ENCODE data around the gene CENPB. TPM values are rescaled to one million over a fixed set of nuclear protein-coding genes. Genes with fewer than 3 reads are reported as not detected.

Gene CENPB
- total RNA-seq, 6 experiments from 2014 or later = 109 to 128 (median 117) TPM

DNA sequence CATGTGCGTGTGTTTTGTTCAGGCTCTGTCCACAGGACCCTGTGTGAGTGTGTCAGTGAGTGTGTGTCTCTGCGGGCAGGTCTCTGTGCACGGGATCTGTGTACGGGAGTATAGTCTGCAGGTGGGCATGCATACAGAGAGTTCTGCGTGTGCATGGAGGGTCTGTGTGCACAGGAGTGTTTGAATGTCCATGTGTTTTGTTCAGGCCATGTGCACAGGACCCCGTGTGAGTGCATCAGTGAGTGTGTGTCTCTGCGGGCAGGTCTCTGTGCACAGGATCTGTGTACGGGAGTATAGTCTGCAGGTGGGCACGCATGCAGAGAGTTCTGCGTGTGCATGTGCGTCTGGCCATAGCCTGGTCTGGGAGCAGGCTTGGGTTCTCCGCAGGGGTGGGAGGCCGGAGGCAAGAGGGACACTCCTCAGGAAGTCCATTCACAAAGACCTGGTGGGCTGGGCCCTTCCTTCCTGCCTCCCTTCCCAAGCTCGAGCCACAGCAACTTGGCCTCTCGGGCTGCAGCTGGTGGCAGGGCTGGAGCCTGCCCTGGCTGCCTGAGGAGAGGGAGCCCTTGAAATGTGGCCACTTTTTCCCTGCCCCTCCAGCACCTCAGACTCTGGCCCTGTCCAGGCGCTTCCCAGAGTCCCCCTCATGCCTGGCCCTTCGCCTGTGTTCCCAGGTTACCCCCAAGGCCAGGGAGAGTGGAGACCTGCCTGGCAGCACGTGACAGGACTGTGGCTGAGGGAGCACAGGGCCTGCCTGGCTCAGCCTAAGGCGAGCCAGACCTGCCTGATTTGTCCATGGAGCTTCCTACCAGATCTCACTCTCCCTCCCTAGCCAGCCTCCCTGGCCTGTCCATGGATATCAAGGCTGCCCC is 47.2 kb downstream of the CENPB start:
- no peak overlapping the region for H3K4me3 Mint-ChIP-seq
- H3K4me1 Mint-ChIP-seq (ENCODE audit: low read depth) = no peaks in the 10 kb centered on the region
- H3K9me3 Mint-ChIP-seq = no peaks in the 10 kb centered on the region
- H3K27ac Mint-ChIP-seq = no peak overlapping the region
- peaks cover 17% of the 10 kb centered on the region for H3K27me3 Mint-ChIP-seq (ENCODE audit: insufficient read depth)
- no peaks in the 10 kb centered on the region for H3K36me3 Mint-ChIP-seq (ENCODE audit: low read depth)
- DNase-seq = no peak
- TF ChIP-seq CTCF (IDR thresholded peaks at IDR 0.05) = no peak

DNA sequence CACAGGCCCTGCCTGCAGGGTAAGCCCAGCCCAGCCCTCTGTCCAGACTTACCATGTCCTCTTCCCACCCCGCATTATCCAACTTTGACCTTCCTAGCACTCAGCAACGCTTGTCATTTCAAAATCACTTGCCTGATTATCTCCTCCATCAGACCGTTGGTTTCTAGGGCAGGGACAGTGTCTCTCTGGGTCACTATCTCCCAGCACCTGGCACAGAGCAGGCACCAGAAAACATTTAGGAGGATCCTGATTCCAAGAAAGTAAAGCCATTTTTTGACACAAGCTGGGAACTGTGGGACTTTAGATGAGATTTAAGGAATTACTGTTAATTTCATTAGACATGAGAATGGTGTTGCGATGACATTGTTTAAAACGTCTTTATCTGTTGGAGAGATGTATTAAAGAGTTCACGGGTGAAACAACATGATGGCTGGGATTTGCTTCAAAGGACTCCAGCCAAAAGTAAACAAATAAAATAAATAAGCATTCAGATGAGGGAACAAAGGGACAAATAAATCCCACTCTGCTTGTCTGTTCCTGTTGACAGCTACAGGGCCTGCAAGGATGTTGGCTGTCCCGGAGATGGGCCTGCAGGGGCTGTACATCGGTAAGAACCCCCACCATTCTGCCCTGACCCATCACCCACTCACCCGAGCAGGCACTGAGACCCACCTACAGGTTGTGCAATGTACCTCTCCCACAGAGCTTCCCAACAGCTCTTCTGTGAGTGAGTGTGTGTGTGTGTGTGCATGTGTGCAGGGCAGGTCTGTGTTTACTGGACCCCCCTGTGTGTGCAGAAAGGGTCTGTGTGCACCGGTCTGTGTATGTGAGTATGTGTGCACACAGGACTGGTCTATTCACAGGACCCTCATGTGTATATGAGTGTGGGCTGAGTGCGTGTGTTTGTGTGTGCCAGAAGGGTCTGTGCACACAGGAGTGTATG is 48.2 kb downstream of the CENPB start:
- no peak overlapping the region for H3K4me3 Mint-ChIP-seq
- no peak overlapping the region for H3K27ac Mint-ChIP-seq
- no peaks in the 10 kb centered on the region for H3K4me1 Mint-ChIP-seq (ENCODE audit: low read depth)
- DNase-seq = no peak
- no peaks in the 10 kb centered on the region for H3K9me3 Mint-ChIP-seq
- no peak for TF ChIP-seq CTCF (IDR thresholded peaks at IDR 0.05)
- no peaks in the 10 kb centered on the region for H3K36me3 Mint-ChIP-seq (ENCODE audit: low read depth)
- H3K27me3 Mint-ChIP-seq (ENCODE audit: insufficient read depth) = peaks cover 25% of the 10 kb centered on the region

- H3K36me3 Mint-ChIP-seq (ENCODE audit: low read depth) = no peaks in the 10 kb centered on the region
- H3K4me3 Mint-ChIP-seq = no peak overlapping the region
- H3K27me3 Mint-ChIP-seq (ENCODE audit: insufficient read depth) = peaks cover 44% of the 10 kb centered on the region
- no peaks in the 10 kb centered on the region for H3K4me1 Mint-ChIP-seq (ENCODE audit: low read depth)
- H3K27ac Mint-ChIP-seq = no peak overlapping the region
- DNase-seq = no peak
- H3K9me3 Mint-ChIP-seq = no peaks in the 10 kb centered on the region
- no peak for TF ChIP-seq CTCF (IDR thresholded peaks at IDR 0.05)
Measured at GRCh38 chr20:3735768-3736167, 50.8 kb downstream of the CENPB start.

DNA sequence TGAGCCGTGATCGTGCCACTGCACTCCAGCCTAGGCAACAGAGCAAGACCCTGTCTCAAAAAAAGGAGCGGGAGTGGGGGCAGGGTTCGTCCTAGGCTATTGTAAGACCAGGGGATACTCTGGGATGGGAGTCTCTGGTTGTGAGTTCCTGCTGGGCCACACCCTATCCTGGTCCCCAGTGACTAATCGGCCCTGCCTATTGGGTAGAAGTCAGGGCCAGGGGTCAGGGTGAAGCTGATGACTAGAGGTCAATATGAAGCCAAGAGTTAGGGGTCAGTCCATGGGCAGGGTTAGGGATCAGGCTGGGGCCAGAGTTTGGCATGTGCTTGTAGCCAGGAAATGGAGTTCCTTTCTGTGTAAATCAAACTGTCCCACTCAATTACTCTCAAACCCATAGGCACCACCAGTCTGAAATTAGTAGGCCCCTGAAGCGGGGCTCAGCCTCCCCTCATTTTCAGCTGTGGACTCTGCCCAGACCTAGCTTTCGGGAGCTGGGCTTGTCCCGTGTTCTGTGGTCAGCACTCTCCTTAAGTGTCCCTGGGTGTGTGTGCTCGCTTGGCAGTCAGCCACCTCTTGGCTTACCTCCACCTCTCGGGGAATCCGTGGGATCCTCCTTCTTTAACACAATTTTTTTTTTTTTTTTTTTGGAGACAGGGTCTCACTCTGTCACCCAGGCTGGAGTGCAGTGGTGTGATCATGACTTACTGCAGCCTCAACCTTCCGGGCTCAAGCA is 52.3 kb downstream of the CENPB start:
- Mint-ChIP-seq H3K27me3 (ENCODE audit: insufficient read depth) (peaks cover 49% of the 10 kb centered on the region), H3K27ac (no peak overlapping the region), H3K36me3 (ENCODE audit: low read depth) (no peaks in the 10 kb centered on the region), H3K4me1 (ENCODE audit: low read depth) (no peaks in the 10 kb centered on the region), H3K9me3 (no peaks in the 10 kb centered on the region), H3K4me3 (no peak overlapping the region)
- no peak for TF ChIP-seq CTCF (IDR thresholded peaks at IDR 0.05)
- no peak for DNase-seq

Other genes starting within 250 kb of the CENPB start
- gene GFRA4, start 123.3 kb downstream of the CENPB start, total RNA-seq (2021; fragmentation: NEBNext Ultra II Directional; extraction: Animal tissue kit (Norgen Biotek cat#: 25700)) = not detected
- 10 to 100 TPM; 81.5 to 96.1 (median 87.6) TPM for gene ADAM33, start 104.7 kb downstream of the CENPB start, total RNA-seq (2021; fragmentation: NEBNext Ultra II Directional; extraction: Animal tissue kit (Norgen Biotek cat#: 25700))
- gene SIGLEC1, start 74.1 kb downstream of the CENPB start, total RNA-seq (2021; fragmentation: NEBNext Ultra II Directional; extraction: Animal tissue kit (Norgen Biotek cat#: 25700)) = not detected
- not detected for gene HSPA12B, start 54.1 kb downstream of the CENPB start, total RNA-seq (2021; fragmentation: NEBNext Ultra II Directional; extraction: Animal tissue kit (Norgen Biotek cat#: 25700))
- gene ADISSP, start 19.0 kb downstream of the CENPB start, total RNA-seq (2021; fragmentation: NEBNext Ultra II Directional; extraction: Animal tissue kit (Norgen Biotek cat#: 25700)) = 100 to 1,000 TPM in 1 of 6 experiments, 10 to 100 TPM in 5; 86.0 to 105 (median 89.9) TPM
- gene SPEF1, start 5.3 kb downstream of the CENPB start, total RNA-seq (2021; fragmentation: NEBNext Ultra II Directional; extraction: Animal tissue kit (Norgen Biotek cat#: 25700)) = under 1 TPM in 5 of 6 experiments, not detected in 1; 0.19 to 0.48 (median 0.36) TPM
- gene CDC25B, start 9.6 kb upstream of the CENPB start, total RNA-seq (2021; fragmentation: NEBNext Ultra II Directional; extraction: Animal tissue kit (Norgen Biotek cat#: 25700)) = 10 to 100 TPM; 44.9 to 92.6 (median 84.5) TPM
- gene AP5S1, start 33.8 kb upstream of the CENPB start, total RNA-seq (2021; fragmentation: NEBNext Ultra II Directional; extraction: Animal tissue kit (Norgen Biotek cat#: 25700)) = 10 to 100 TPM; 17.7 to 21.7 (median 19.4) TPM
- gene MAVS, start 60.1 kb upstream of the CENPB start, total RNA-seq (2021; fragmentation: NEBNext Ultra II Directional; extraction: Animal tissue kit (Norgen Biotek cat#: 25700)) = 10 to 100 TPM; 38.8 to 44.8 (median 40.6) TPM
- gene PANK2, start 102.6 kb upstream of the CENPB start, total RNA-seq (2021; fragmentation: NEBNext Ultra II Directional; extraction: Animal tissue kit (Norgen Biotek cat#: 25700)) = 10 to 100 TPM; 34.5 to 40.7 (median 38.3) TPM
- gene RNF24, start 228.8 kb upstream of the CENPB start, total RNA-seq (2021; fragmentation: NEBNext Ultra II Directional; extraction: Animal tissue kit (Norgen Biotek cat#: 25700)) = 10 to 100 TPM; 21.3 to 26.6 (median 24.7) TPM

All from HFFc6 (cell line).